HG02678 (cell line): ENCODE measurements around the gene UBE2U.
"Not testable (repeated sequence)": the region's sequence is repeated elsewhere in the genome, so short reads cannot be mapped to it uniquely, and the experiment has no call there.

Source experiments
- ATAC-seq: cut with Tn5 transposase; IDR thresholded peaks from one replicate; pipeline ENCODE4 v1.9.1; 2021; ENCODE audit warnings: mild to moderate bottlenecking, moderate library complexity; ENCODE audit not compliant: unreplicated experiment

The UBE2U gene

DNA sequence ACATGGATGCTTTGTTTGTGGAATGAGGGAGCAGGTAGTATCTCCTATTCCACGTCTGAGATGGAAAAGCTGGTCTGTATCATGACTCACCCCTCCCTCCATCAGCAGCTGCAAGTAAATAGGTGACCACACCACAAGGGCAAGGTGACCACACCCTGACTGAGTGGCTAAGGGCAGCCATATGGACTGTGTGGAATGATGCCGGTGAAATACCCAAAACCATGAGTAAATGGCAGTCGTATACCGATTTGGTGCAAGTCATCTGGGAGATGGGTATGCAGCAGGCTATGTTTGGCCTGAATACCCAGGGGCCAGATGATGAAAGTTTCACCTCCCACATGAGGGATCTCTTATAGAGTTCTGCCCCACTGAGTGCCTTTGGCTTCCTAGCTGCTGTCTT, 15.8 kb upstream of the UBE2U start:
- no peak for ATAC-seq

DNA sequence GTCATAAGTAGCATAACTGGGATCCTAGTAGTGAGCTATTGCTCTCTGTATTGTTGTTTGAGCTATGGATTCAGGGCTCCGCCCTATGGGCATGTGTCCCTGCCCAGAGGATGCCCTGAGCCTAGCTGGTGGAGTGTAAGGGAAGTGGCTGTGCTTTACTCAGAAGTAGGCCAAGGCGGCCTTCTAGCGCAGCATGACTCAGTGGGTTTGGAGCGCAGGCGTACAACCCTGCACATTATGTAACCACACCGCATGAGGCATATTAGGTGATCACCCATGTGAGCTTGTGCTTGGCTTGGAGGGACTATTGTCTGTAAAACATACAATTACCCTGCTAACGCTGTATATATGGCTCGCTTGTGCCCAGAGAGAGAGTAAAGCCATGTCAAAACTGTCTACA, 11.1 kb upstream of the UBE2U start:
- ATAC-seq = no peak

DNA sequence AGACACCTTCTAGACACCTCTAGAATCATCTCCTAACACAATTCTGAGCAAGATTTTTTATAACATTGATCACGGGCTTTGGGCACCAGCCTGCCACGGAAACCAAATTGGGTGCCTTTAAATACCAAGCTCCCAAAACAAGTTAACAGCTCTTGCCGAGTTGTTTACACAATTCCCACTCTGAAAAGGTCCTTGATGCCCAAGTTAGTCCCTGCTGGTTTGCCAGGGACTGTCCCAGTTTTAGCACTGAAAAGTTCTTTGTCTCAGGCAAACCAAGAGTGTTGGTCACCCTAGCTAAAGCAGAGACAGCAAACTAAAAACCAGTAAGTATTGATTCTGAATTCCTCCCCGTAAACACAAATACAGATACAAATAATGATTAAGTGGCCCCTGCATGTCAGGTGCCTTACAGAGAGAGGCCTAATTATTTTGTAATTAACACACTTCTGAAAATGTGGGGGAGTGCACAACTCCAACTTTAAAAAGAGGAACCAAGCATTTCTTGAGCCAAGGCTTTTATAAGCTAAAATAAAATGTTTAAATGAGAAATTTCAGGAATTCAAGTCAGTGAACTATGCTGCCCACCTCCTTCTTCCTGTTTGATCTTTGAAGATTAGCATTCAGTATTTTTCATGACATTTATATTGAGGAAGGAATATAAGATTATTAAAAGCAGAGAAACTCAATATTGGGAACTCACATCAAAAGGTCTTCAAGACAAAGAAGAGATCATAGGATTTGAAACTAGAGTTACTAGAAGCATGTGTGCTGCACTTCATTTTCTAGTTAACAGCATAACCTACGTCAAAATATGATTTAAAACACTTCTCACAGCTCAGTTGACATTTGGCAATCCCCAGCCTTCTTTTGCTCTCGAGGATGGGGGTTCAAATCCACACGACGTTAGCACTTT, 9.0 kb upstream of the UBE2U start:
- ATAC-seq = no peak

DNA sequence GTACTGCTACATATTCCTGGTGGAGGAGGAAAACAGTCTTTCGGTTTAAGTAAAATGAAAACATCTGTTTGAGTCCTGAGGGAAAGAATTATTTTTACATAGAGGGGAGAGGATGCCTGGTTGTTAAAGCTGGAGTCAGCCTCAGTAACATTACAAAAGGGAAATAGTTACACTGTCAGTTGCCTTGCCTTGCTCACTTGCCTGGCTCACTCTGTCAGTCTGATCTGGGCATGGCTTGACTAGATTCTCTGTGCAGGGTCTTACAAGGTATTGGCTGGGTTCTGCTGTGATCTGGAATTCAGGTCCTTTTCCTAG, 8.4 kb upstream of the UBE2U start:
- ATAC-seq = no peak

DNA sequence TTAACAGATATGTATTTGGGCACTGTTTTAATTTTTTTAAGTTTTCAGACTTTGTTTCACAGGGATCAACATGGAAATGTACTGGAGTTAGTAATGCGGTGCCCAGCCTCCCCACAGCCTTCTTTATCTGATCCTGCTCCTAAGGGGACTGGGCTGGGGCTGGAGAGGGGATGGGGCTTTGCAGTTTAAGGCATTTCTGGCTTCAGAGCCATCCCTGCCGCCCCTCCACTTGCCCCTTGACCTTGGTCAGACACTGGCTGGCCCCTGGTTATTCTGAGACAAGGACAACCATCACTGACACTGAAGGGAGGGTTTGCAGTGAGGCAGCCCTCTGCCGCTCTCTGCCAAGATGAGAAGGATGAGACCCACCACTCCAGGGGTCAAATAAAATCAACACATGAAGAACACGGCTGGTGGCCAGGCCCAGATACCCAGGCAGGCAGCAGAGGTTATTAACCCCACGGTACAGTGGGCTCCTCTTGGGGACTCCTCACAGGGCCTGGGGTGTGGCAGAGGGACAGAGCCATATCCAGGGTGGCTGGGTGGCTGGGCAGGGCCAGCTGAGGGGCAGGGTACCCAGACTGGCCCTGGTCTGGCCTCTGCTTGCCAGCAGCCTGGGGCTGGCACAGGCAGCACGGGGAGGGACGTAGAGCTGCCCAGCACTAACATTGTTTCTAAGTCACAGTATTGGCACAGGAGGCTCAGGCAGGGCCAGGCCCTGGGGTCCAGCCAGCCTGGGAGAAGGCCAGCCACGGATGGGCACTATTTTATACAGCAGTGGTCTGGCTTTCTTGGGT, 7.2 kb upstream of the UBE2U start:
- no peak for ATAC-seq

DNA sequence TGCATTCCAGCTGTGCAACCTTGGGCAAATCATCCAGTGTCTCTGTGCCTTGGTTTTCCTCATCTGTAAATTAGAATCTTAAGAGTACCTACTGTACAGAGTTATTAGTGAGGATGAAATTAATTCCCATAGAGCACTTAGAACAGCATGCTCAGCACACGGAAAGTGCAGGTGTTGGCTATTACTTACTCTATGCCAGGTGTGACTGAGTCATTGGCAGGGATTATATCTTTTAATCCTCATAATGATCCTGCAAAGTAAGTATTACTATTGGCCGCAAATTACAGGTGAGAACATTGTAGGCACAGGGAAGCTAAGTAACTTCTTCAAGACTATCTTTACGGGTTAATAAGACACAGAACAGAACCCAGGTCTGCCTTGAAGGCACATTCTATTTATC, 6.3 kb upstream of the UBE2U start:
- ATAC-seq = no peak

DNA sequence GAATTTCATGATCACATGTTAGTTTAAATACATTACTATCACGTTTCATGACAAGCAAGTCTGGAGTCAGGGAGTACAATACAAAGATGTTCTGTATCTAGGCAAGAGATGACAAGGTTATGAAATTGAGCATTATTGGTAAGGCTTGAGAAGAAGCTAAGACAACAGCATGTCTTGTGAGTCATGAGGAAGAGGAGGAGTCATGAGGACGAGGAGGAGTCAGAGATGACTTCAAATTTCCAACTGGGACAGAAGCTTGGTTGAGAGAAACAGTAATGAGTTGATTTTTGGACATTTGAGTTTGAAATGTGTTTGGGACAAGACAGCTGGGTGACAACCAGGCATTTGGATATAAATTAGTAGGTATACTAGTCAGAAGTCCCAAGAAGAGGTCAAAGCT, 4.3 kb upstream of the UBE2U start:
- ATAC-seq = no peak

DNA sequence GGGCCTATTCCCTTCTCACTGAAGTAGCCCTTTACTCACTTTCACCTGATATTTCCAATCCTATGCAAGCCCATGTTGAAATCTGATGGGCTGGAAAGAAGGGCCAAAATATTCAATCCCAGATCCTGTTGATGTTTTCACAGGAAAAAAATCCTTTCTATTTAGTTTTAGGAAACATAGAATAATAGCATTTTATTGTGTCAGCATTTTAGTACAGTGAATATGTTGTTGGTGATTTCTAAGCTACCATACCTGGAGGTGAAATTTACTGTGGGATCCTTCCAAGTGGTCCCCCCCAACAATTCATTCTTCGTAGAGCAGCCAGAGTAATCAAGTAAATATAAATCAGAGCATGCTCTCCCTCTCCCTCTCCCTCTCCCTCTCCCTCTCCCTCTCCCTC, 3.4 kb upstream of the UBE2U start:
- ATAC-seq = no peak

DNA sequence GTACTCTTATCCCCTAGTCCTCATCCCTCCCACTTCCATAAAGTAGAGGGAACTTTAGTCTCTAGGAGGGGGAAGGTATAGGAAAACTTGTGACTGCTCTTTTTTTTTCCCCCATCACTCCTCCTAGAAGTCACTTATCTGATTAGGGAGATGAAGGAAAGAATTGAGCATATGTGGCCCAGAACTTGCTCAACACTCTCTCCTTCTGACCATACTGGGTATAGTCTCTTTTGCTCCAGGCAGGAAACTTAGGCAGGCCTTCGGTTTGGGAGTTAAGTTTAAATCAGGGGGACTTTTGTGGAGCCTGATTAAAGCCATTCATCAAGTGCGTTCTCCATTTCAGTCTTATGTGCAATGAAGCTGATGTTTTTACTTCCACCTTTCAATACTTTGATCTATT, 5.8 kb downstream of the UBE2U start:
- ATAC-seq = no peak

DNA sequence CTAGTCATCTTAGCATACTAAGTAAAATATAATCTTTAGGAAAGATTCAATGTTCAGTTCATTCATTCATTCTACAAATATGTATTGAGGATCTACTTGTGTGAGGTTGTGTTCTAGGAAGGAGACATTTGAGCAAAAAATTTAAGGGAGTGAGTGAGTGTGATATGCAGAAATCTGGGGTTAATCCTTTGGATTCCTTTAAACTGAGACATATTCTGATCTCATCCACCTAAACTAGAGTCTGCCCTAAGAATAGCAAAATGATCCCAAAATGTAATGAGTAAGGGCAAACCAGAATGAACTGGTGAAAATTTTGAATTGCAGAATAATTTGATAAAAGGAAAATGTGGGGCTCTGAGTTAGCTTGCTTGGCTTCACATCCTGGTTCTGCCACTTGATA, 8.6 kb downstream of the UBE2U start:
- ATAC-seq = no peak

DNA sequence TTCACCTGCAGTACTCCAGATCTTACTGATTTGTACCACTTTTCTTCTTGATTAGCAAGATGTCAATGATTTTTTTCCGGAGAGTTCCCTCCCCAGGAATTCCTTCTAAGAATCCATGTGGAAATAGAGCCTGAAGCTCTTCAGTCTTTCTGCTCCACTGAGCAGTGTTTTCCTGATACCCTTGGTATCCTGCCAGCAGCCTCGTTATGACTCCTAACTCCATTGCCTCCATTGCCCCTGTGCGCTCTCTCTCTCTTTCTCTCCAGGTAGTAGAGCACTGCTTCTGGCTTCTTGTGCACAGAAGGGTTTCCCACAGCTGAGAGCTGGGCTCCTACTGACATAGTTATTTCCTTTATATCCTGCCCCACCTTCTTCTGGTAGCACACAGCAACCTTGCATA, 12.2 kb downstream of the UBE2U start:
- no peak for ATAC-seq

DNA sequence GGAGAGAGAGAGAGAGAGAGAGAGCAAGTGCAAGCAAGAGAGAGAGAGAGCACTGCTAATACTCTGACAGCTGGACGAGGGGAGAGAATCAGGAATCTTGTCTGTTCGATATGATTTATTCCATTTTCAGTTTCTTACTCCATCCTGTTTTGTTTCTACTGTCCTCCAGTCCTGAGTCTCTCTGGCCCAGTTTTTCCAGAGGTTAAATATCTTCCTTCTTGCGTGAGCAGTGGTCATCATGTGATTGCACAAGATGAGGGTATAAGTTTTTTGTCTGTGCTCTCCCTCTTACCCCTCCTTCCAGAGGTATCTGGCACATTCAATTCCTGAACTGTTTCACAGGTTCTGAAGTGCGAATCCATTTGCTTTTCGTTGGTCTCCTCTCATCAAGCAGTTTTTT, 16.8 kb downstream of the UBE2U start:
- no peak for ATAC-seq

DNA sequence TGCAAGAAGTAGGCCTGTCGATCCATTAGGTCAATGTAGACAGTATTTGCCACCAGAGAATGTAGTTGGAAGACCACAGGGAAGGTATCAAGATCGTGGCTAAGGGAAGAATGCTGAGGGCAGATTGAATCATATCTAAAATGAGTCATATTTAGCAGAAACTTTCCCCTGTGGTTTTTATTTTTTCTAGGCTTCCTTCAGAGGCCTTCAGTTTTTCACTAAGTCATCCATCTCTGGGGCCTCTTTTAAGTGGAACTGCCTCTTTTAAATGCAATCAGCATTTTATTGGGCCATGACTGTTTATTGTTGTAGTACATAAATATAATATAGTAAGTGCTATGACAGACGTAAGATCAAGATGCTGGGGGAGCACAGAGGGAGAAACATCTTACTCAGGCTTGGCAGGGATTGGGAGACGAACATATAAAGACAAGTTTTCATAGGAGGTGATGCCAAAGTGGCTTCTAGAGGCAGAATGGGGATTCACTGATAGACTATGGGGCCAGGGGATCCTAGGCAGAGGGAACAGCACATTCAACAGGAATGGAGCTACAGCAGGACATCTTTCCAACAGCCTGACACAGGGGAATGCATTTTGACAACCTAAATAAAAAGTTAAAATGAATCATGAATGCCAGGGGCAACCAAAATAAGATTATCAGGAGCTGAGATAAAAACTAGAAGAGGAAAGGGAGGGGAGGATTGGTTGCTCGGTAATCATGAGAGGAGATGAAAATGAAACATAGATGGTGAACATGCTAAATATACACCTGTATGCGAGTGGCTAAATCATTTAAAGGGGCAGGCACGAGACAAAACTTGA, 20.1 kb downstream of the UBE2U start:
- peak; percentile 67 for ATAC-seq

DNA sequence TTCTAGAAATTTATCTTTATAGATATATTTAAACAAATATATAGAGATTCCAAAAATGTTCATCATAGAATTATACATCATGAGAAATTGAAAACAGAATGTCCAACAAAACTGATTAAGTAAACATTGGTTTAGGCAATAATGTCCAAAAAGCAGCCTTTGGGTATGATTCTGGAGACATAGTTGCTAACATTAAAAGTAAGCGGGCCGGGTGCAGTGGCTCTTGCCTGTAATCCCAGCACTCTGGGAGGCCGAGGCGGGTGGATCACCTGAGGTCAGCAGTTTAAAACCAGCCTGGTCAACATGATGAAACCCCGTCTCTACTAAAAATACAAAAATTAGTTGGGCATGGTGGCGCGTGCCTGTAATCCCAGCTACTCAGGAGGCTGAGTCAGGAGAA, 20.8 kb downstream of the UBE2U start:
- not testable (repeated sequence) for ATAC-seq

DNA sequence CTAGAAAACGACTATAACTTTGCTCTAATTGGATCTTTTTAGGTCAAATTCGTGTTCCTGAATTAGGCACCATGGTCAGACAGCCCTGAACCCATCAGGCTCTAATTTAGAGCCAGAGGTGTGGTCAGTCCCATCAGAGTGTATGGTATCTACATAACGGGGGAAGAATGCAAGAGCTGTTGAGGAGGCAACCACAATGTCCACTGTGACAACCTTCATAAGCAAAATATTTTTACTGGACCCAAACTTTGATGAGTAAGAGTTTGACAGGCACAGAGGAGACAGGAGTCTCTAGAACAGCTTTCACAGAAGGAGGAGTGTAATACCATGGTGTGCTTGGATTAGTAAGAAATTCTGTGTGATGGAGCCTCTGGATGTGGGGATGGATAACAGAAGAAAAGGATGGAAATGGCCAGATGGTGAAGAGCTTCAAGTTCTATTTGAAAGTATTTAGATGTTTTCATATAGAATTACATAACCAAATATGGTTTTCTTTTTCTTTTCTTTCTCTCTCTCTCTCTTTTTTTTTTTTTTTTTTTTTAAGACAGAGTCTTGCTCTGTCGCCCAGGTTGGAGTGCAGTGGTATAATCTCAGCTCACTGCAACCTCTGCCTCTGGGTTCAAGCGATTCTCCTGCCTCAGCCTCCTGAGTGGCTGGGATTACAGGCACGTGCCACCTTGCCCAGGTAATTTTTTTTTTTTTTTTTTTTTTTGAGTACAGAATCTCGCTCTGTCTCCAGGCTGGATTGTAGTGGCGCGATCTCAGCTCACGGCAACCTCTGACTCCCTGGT, 24.9 kb downstream of the UBE2U start:
- no peak for ATAC-seq

DNA sequence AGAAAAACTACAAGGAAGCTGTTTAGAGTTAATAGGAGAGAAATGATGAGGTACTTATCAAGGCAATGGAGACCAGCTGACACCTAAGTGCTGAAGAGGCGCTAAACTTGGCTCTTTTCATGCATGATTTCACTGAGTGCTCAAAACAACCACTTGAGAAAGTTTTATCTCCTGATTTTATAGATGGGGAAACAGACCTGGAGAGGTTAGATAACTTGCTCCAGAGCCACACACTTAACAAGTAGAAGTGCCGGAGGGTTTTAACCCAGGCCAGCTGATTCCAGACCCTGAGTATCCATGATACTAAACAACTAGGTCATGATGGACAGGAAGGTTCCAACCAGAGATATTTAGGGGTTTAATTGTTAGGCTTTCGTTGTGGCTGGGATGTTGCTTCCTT, 25.9 kb downstream of the UBE2U start:
- ATAC-seq = no peak

DNA sequence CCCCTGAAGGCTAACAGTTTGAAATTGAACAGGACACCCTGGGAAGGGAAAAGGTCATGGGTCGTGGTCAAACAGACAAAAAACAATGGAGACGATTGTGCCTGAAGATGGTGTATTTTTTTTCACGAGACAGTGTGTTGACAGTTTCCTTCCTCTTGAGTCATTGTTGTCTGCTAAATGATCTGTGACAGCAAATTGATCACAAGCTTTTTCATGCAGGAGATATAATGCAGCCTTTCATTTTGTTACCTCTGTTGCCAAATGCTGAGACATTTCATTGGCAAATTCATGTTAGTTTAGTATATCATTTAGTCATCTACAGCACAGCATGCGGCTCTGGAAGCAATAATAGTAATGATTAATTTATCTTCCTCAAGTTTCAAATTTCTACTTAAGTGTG, 27.7 kb downstream of the UBE2U start:
- ATAC-seq = no peak

DNA sequence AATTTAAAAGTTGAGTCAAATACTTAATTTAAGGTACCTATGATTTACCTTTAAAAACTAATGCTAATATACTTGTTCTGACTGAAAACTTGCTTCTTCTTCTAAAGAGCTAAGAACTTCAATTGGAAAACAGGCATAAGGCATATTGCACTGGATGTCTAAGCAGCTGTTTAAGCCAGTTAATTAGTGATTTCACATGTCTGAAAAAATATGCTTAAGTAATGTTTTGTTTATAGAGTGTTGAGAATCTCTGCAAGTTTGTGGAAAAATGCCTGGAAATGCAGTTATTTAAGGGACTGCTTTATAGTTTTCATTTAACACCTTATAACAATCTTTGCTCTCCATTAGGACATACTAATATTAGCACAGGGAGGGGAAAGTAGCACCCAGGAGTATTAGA, 28.2 kb downstream of the UBE2U start:
- no peak for ATAC-seq

DNA sequence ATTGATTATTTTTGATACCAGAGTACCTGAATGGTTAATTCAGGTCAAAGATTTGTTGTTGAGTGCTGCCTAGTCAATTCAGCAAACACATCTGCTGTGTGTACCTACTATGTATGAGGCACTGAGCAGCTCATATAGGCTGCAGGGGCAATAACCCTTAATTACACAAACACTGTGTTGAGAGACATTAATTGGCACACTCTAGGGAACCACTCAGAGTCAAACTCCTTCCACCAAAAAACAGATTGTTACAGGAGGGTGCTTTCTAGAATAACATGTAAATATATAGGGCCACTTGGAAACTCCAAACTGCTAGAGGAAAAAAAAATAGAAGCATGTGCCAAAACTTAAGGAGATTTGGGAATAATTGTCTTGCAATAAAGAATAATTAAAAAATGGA, 31.3 kb downstream of the UBE2U start:
- no peak for ATAC-seq

DNA sequence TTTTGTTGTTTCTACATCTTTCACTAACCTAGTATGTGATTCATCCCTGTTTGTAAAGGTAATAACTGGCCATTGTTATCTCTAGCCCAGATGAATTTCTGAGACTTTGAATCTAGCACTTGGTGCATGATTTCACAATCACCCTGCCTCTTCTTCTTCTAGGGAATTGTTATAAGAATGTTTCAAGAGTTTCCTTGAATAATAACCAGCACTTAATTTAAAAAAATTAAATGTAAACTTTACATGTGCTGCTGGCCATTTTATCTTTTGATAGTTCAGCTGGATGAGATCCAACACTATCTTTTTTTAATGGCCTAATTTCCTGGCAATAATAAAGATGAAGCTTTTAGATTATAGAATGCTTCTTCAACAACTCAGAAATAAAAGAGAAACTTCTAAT, 31.8 kb downstream of the UBE2U start:
- no peak for ATAC-seq

DNA sequence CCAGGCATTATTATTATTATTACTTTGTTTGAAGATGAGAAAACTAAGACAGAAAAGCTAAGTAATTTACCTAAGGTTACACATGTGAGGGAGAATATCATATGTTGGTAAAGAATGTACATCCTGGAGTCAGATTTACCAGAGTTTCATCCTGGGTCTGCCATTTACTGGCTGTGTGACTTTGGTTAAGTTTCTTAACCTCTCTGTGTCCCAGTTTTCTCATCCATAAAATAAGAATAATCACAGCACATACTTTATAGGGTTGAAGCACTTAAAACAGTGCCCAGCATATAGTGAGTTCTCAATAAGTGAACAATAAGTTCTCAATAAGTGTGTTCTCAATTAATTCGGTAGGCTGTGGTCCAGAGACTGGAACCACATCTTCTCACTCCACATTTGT, 32.5 kb downstream of the UBE2U start:
- no peak for ATAC-seq
